HG02870 (cell line): ENCODE results near the gene CCDC63.

Experiments
- ATAC-seq: cut with Tn5 transposase; IDR thresholded peaks from one replicate; pipeline ENCODE4 v1.9.1; 2021; ENCODE audit warnings: mild to moderate bottlenecking, moderate library complexity; ENCODE audit not compliant: unreplicated experiment

Gene CCDC63

DNA sequence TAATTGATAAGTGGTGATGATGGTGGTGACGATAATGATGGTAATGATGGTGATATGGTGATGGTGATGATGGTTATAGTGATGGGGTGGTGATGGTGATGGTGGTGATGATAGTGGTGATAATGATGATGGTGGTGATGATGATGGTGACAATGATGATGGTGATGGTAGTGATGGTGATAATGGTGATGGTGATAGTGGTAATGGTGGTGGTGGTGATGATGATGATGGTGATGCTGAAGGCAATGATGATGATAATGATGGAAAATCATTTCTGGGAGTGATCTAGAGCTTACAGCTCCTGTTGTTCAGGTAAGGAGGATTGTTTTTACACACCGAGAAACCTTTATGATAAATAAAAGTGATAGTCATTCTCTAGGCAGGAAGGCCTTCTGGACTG, 33.9 kb downstream of the CCDC63 start:
- ATAC-seq: no peak

GRCh38 chr12:110883251-110883650, 36.5 kb downstream of the CCDC63 start:
- no peak for ATAC-seq

DNA sequence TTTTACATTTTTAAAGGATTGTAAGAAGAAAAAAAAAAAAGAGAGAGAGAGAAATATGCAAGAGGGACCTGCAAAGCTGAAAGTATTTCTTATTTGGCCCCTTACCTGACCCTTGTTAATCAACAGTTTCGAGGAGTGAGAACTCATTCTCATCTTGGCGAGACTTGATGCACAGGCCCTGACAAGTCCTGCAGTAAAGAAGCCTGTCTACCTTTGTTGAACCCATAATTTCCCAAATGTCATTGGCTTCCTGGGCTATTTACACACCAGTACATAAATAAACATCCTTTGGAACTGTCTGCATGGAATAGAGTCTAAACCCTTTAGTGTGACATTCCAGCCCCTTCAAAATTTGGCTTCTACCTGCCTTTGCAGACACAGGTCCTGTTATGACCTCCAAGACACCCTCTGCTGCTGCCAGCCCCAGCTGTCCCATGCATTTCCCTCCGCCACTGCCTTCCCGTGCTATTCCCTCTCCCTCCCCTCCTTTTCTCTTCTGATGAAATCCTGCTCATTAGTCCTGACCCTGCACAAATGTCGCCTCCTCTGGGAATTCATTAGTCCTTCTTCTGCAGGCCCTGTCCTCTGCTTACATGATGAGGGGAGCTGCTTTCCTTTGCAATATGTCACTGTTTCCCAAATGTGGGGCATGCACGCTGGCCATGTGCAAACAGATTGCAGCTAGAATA, 38.5 kb downstream of the CCDC63 start:
- ATAC-seq: no peak

GRCh38 chr12:110888256-110888991, 41.6 kb downstream of the CCDC63 start:
- no peak for ATAC-seq

GRCh38 chr12:110889361-110889760, 42.6 kb downstream of the CCDC63 start:
- no peak for ATAC-seq

DNA sequence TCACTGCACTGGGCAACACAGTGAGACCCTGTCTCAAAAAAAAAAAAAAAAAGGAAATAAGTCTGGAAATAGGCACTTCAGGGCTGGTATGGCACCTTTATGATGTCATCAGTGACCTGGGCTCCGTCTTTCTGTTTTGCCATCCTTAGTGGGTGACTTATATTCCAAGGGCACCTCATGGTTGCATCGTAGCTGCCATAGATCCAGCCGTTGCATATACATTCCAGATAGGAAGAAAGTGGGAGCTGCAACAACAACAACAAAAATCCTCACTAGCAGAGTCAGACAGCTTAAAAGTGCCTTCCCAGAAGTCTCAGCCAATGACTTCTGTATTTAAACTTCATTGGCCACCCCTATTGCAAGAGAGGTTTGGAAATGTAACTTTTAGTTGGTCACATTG, 47.2 kb downstream of the CCDC63 start:
- no peak for ATAC-seq

- no peak for ATAC-seq
Observed at GRCh38 chr12:110896559-110896958, 49.8 kb downstream of the CCDC63 start.

GRCh38 chr12:110901401-110901800, 54.6 kb downstream of the CCDC63 start:
- ATAC-seq: no peak

DNA sequence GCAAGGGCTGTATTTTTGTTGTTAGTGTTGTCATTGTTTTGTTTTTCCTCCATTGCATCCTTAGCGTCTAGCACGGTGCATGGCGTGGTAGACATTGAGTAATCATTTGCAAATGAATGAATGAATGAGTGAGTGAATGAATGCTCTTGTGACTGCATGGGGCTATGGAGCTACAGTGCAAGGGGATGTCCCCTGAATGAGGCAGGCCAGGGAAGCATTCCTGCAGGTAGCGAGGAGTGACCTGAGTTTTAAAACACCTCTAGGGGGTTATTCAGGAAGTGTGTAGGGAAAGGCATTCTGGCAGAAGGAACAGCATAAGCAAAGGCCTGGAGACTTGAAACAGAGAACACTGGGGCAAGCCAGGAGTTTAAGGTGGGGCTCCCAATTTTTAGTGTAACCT, 56.7 kb downstream of the CCDC63 start:
- ATAC-seq: no peak

DNA sequence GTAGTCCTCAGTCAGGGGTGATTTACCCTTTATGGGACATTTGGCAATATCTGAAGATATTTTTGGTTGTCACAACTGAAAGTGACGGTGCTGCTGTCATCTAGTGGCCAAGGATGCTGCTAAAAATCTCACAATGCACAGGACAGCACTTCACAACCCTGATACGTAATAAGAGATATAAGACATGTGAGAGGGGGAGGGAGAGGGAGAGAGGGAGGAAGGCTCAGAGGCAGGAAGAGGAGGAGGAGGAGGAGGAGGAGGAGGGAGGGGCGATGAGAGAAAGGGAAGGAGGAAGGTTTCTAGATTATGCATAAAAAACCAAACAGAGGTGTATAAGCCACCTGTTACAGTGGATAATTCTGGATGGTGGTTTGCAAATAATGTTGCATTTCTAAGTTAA, 59.3 kb downstream of the CCDC63 start:
- ATAC-seq: no peak

DNA sequence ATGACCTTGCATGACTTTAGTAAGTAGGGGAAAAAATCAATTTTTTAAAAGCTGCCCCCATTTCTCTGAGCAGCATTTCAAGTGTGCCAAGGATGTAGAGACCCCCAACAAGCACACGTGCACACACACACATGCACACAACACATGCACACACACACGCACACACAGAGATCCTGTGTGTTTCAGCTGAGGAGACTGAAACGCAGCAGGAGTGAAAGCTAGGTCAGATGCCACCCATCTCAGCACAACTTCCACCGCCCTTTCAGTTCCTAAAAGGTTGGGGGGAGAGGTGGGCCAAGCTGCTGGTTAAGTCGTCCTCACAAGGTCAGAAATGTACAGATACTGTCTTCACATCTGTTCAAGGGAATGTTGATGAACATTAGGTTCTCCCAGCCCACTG, 59.7 kb downstream of the CCDC63 start:
- ATAC-seq: peak; percentile 40

- peak; percentile 3 for ATAC-seq
Observed at GRCh38 chr12:110906985-110907384, 60.2 kb downstream of the CCDC63 start.

- ATAC-seq: no peak
Observed at GRCh38 chr12:110907583-110907982, 60.8 kb downstream of the CCDC63 start.

DNA sequence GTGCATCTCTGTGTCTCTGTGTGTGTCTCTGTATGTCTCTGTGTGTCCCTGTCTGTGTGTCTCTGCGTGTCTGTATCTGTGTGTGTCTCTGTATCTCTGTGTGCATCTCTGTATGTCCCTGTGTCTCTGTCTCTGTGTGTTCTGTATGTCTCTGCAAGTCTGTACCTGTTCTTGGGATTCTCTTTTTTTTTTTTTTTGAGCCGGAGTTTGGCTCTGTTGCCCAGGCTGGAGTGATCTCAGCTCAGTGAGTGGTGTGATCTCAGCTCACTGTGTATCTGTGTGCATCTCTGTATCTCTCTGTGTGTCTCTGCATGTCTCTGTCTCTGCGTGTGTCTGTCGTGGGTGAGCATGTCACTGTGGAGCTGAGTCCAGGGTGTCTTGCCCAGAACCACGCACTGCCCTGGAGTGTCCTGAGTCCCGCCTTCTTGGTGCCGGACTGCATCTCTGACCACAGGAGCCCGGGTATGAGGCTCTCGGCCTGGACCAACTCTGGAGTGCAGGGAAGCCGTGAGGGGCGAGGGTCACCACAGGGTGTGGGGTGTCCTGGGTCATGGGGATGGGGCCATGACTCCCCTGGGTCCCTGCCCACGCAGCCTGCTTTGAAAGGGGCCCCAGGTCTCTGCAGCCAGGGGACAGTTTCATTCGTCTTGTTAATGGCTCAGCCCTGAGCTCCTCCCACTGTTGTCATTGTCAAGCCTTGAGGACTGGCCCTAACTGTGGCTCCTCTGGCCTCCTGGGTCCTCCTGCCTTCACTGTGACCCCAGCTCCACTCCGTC, 61.8 kb downstream of the CCDC63 start:
- no peak for ATAC-seq

DNA sequence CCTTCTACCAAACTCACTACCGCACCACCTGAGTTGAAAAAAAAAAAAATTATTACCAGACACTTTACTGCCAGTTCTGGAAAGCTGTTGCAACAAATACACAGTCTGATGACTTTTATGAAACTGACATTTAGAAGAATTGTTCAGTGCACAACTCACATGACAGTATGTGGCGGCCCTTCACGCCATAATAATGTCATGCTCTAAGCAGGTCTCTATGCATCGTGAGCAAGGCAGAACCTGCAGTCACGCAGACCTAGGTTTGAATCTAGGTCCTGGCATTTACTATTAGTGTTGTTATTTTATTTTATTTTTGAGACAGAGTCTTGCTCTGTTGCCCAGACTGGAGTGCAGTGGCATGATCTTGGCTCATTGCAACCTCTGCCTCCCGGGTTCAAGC, 65.5 kb downstream of the CCDC63 start:
- no peak for ATAC-seq

DNA sequence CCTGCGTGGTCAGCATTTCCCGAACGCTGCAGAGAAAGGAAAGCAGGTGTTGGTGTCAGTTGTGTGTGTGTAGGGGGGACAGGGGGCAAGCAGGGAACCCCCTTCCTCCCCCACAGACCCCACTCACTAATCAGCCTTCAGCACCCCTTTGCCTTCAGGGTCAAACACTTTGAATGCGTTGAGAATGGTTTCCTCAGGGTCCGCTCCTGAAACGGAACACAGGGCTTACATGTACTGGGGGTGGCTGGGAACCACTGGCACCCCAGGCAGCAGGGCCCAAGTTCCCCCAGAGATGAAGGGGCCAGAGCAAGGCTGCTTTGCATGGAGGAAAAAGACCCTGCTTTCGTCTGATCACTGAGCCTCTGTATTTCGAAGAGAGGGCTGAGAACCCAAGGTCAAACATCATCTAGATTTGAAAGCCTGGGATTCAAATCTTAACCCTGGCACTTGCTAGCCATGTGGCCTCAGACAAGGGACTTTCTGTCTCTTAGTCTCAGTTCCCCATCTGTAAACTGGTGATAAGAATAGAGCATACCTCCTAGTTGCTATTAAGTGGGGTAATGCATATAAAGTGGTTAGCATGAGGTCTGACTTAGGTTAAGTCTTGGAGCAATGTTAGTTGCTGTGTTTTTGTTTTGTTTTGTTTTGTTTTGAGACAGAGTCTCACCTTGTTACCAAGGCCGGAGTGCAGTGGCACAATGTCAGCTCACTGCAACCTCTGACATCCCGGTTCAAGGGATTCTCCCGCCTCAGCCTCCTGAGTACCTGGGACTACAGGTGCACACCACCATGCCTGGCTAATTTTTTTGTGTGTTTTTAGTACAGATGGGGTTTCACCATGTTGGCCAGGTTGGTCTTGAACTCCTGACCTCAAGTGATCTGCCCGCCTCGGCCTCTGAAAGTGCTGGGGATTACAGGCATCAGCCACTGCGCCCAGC, 66.6 kb downstream of the CCDC63 start:
- ATAC-seq: peak; percentile 98

DNA sequence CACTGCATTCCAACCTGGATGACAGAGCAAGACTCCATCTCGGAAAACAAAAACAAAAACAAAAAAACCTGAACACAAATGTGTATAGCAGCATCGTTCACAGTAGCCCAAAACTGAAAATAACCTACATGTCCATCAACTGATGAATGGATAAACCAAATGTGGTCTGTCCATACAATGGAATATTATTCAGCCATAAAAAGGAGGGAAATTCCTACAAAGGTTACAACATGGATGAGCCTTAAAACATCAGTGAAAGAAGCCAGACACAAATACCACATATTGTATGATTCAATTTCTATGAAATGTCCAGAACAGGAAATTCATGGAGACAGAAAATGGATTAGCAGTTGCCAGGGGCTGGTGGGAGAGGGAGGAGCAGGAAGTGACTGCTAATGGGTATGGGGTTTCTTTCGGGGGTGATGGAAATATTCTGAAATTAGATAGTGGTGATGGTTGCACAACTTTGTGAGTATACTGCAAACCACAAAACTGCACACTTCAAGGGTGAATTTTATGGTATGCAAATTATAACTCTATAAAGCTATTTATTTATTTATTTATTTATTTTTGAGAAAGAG, 69.6 kb downstream of the CCDC63 start:
- ATAC-seq: no peak

- ATAC-seq: no peak
Observed at GRCh38 chr12:110917467-110917866, 70.7 kb downstream of the CCDC63 start.

- no peak for ATAC-seq
Observed at GRCh38 chr12:110917961-110918360, 71.2 kb downstream of the CCDC63 start.

GRCh38 chr12:110919720-110920119, 72.9 kb downstream of the CCDC63 start:
- ATAC-seq: no peak
